Neural cell (in vitro differentiated cells): ENCODE results near the gene ZNF793. TPM values are rescaled to one million over a fixed set of nuclear protein-coding genes. Genes with fewer than 3 reads are reported as not detected.

Experiments used
- H2AFZ ChIP-seq: fragments of 200-600, 300-800 bp; sonication (generic), shearing (Covaris generic); 2 replicates; pipeline ENCODE4 v1.6.0; 2014; ENCODE audit warnings: low read depth, mild to moderate bottlenecking, antibody characterized with exemption, low read length, moderate library complexity
- H3F3A ChIP-seq: fragments of 200-600 bp; shearing (Covaris generic); 2 replicates; pipeline ENCODE4 v1.6.1; 2016; ENCODE audit warnings: mild to moderate bottlenecking, moderate library complexity, mixed read lengths, antibody characterized with exemption, low read length; ENCODE audit not compliant: insufficient read depth, poor library complexity, severe bottlenecking
- H3K27ac ChIP-seq: fragments of 200-600, 300-800 bp; sonication (generic), shearing (Covaris generic); 2 replicates; pipeline ENCODE4 v1.5.1; 2014; ENCODE audit warnings: mild to moderate bottlenecking, low read length, moderate library complexity
- H3K27me3 ChIP-seq: fragments of 300-800, 200-600 bp; sonication (generic), shearing (Covaris generic); 2 replicates; pipeline ENCODE4 v1.6.0; 2014; ENCODE audit warnings: mild to moderate bottlenecking, low read depth, low read length, moderate library complexity; ENCODE audit not compliant: insufficient read depth
- H3K36me3 ChIP-seq: fragments of 300-800, 200-600 bp; sonication (generic), shearing (Covaris generic); 2 replicates; pipeline ENCODE4 v1.5.1; 2014; ENCODE audit warnings: mild to moderate bottlenecking, antibody characterized with exemption, low read length, moderate library complexity; ENCODE audit not compliant: insufficient read depth
- H3K4me2 ChIP-seq: fragments of 300-800, 200-600 bp; sonication (generic), shearing (Covaris generic); 2 replicates; pipeline ENCODE4 v1.6.0; 2014; ENCODE audit warnings: mild to moderate bottlenecking, low read length
- H3K4me3 ChIP-seq: fragments of 300-800, 200-600 bp; sonication (generic), shearing (Covaris generic); 2 replicates; pipeline ENCODE4 v1.5.1; 2014; ENCODE audit warnings: mild to moderate bottlenecking, low read length, moderate library complexity
- H3K79me2 ChIP-seq: fragments of 200-600 bp; shearing (Covaris generic); replicated peaks from 2 replicates; pipeline ENCODE4 v1.6.0; 2014; ENCODE audit warnings: mild to moderate bottlenecking, low read length, moderate library complexity; ENCODE audit not compliant: insufficient read depth
- H3K9ac ChIP-seq: fragments of 300-800, 200-600 bp; sonication (generic), shearing (Covaris generic); 2 replicates; pipeline ENCODE4 v1.6.1; 2016; ENCODE audit warnings: mild to moderate bottlenecking, low read length, mixed read lengths
- H3K9me2 ChIP-seq: fragments of 200-600 bp; shearing (Covaris generic); 2 replicates; pipeline ENCODE4 v1.6.1; 2016; ENCODE audit warnings: mild to moderate bottlenecking, low read length, mixed read lengths; ENCODE audit not compliant: insufficient read depth
- H3K9me3 ChIP-seq: fragments of 200-600, 300-800 bp; sonication (generic), shearing (Covaris generic); 2 replicates; pipeline ENCODE4 v1.6.1; 2016; ENCODE audit warnings: mild to moderate bottlenecking, mixed run types, low read length, moderate library complexity, mixed read lengths
- H4K20me1 ChIP-seq: fragments of 200-600 bp; shearing (Covaris generic); 2 replicates; pipeline ENCODE4 v1.6.1; 2016; ENCODE audit warnings: mild to moderate bottlenecking, mixed run types; ENCODE audit not compliant: insufficient read depth
- EP300 ChIP-seq: fragments of 450-650 bp; conservative IDR thresholded peaks from 2 replicates; pipeline ENCODE4 v1.6.1; 2014; ENCODE audit warnings: antibody characterized with exemption, mild to moderate bottlenecking, moderate library complexity; ENCODE audit not compliant: poor library complexity, severe bottlenecking
- EZH2 ChIP-seq: fragments of 200-600, 300-800 bp; shearing (Covaris generic), sonication (generic); IDR thresholded peaks from 2 replicates; pipeline ENCODE4 v1.6.1; 2014; ENCODE audit warnings: antibody characterized with exemption, low read length, borderline replicate concordance, mild to moderate bottlenecking; ENCODE audit not compliant: insufficient read depth, poor library complexity, severe bottlenecking
- MXI1 ChIP-seq: fragments of 450-650 bp; conservative IDR thresholded peaks from 2 replicates; pipeline ENCODE4 v1.6.1; 2014; ENCODE audit warnings: antibody characterized with exemption, mild to moderate bottlenecking; ENCODE audit not compliant: poor library complexity, severe bottlenecking
- POLR2AphosphoS5 ChIP-seq: IDR thresholded peaks from 2 replicates; pipeline ENCODE4 v1.6.1; 2012
- RAD21 ChIP-seq: fragments of 450-650 bp; conservative IDR thresholded peaks from 2 replicates; pipeline ENCODE4 v1.6.1; 2014; ENCODE audit warnings: antibody characterized with exemption, mild to moderate bottlenecking, moderate library complexity
- SMC3 ChIP-seq: fragments of 450-650 bp; conservative IDR thresholded peaks from 2 replicates; pipeline ENCODE4 v1.6.1; 2014; ENCODE audit warnings: antibody characterized with exemption, mild to moderate bottlenecking, moderate library complexity; ENCODE audit not compliant: poor library complexity
- TAF1 ChIP-seq: IDR thresholded peaks from 2 replicates; pipeline ENCODE4 v1.6.1; 2012; ENCODE audit warnings: low read depth
- polyA plus RNA-seq: library from polyadenylated mRNA; depleted of rRNA; stranded (reverse); fragments of >200 nt; gene quantifications from 2 replicates; pipeline ENCODE4 v1.2.3, GENCODE V29; 2014
- TF ChIP-seq, protein P1 (sequence below): fragments of 450-650 bp; IDR thresholded peaks from 2 replicates; pipeline ENCODE4 v1.5.1; 2014; ENCODE audit warnings: antibody characterized with exemption, mild to moderate bottlenecking, moderate library complexity; ENCODE audit not compliant: poor library complexity, severe bottlenecking
- TF ChIP-seq, protein P2 (sequence below): IDR thresholded peaks from 2 replicates; pipeline ENCODE4 v1.6.1; 2012; ENCODE audit warnings: borderline replicate concordance

Gene ZNF793
- polyA plus RNA-seq, 1 donor from 2014 or later = 39.6 TPM

DNA sequence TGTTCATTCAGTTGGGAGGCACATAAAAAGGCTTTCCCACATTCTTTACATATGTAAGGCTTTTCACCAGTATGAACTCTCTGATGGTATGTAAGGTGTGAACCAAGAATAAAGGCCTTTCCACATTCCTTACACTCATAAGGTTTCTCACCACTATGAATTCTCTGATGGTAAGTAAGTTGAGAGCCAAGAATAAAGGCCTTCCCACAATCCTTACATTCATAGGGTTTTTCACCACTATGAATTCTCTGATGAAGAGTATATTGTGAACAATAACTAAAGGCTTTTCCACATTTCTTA is 58.6 kb downstream of the ZNF793 start:
- H4K20me1 ChIP-seq = no peaks in the 10 kb centered on the region
- peaks cover 46% of the 10 kb centered on the region for H3K9me3 ChIP-seq
- peaks cover 38% of the 10 kb centered on the region for H3K36me3 ChIP-seq
- H3K9me2 ChIP-seq = no peaks in the 10 kb centered on the region
- H3F3A ChIP-seq = no peaks in the 10 kb centered on the region
- no peaks in the 10 kb centered on the region for H3K79me2 ChIP-seq
- no peak overlapping the region for H3K4me2 ChIP-seq
- no peak overlapping the region for H2AFZ ChIP-seq
- H3K4me3 ChIP-seq = no peak overlapping the region
- TF ChIP-seq RAD21 (no peak), TAF1 (no peak)
- TF ChIP-seq, protein P1, sequence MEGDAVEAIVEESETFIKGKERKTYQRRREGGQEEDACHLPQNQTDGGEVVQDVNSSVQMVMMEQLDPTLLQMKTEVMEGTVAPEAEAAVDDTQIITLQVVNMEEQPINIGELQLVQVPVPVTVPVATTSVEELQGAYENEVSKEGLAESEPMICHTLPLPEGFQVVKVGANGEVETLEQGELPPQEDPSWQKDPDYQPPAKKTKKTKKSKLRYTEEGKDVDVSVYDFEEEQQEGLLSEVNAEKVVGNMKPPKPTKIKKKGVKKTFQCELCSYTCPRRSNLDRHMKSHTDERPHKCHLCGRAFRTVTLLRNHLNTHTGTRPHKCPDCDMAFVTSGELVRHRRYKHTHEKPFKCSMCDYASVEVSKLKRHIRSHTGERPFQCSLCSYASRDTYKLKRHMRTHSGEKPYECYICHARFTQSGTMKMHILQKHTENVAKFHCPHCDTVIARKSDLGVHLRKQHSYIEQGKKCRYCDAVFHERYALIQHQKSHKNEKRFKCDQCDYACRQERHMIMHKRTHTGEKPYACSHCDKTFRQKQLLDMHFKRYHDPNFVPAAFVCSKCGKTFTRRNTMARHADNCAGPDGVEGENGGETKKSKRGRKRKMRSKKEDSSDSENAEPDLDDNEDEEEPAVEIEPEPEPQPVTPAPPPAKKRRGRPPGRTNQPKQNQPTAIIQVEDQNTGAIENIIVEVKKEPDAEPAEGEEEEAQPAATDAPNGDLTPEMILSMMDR = no peak
- H3K27me3 ChIP-seq = no peaks in the 10 kb centered on the region
- H3K27ac ChIP-seq = no peak overlapping the region
- H3K9ac ChIP-seq = no peak overlapping the region

DNA sequence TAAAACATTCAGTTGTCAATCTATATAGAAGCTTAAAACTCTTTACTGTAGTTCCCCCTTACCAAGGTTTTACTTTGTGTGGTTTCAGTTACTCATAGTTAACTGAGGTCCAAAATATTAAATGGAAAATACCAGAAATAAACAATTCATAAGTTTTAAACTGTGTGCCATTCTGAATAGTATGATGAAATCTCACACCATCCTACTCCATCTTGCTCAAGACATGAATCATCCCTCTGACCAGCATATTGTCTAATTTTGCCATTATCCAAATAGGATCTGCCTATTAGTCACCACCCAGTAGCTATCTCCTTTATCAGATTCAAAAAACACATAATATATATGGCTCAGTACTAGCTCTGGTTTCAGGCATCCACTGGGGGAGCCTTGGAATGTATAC is 65.5 kb downstream of the ZNF793 start:
- no peaks in the 10 kb centered on the region for H4K20me1 ChIP-seq
- H3K9me3 ChIP-seq = peaks cover 23% of the 10 kb centered on the region
- no peak overlapping the region for H3K27ac ChIP-seq

More for the DNA sequence above, 65.5 kb downstream of the ZNF793 start:
- Histone ChIP-seq H3K4me2 (no peak overlapping the region), H3K36me3 (peaks cover 19% of the 10 kb centered on the region), H2AFZ (no peak overlapping the region), H3K79me2 (no peaks in the 10 kb centered on the region), H3K27me3 (no peaks in the 10 kb centered on the region), H3K9me2 (no peaks in the 10 kb centered on the region), H3F3A (no peaks in the 10 kb centered on the region), H3K9ac (no peak overlapping the region), H3K4me3 (no peak overlapping the region)
- no peak for TF ChIP-seq POLR2AphosphoS5
- no peak for TF ChIP-seq MXI1
- no peak for TF ChIP-seq EP300
- TF ChIP-seq SMC3 = no peak
- no peak for TF ChIP-seq TAF1
- TF ChIP-seq, protein P2, sequence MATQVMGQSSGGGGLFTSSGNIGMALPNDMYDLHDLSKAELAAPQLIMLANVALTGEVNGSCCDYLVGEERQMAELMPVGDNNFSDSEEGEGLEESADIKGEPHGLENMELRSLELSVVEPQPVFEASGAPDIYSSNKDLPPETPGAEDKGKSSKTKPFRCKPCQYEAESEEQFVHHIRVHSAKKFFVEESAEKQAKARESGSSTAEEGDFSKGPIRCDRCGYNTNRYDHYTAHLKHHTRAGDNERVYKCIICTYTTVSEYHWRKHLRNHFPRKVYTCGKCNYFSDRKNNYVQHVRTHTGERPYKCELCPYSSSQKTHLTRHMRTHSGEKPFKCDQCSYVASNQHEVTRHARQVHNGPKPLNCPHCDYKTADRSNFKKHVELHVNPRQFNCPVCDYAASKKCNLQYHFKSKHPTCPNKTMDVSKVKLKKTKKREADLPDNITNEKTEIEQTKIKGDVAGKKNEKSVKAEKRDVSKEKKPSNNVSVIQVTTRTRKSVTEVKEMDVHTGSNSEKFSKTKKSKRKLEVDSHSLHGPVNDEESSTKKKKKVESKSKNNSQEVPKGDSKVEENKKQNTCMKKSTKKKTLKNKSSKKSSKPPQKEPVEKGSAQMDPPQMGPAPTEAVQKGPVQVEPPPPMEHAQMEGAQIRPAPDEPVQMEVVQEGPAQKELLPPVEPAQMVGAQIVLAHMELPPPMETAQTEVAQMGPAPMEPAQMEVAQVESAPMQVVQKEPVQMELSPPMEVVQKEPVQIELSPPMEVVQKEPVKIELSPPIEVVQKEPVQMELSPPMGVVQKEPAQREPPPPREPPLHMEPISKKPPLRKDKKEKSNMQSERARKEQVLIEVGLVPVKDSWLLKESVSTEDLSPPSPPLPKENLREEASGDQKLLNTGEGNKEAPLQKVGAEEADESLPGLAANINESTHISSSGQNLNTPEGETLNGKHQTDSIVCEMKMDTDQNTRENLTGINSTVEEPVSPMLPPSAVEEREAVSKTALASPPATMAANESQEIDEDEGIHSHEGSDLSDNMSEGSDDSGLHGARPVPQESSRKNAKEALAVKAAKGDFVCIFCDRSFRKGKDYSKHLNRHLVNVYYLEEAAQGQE = no peak
- no peak for TF ChIP-seq RAD21
- TF ChIP-seq EZH2 = no peak
- TF ChIP-seq, protein P1 = no peak
